Fibroblast of skin of left biceps (primary cell): ENCODE measurements around the gene IL17RA.
"Not testable (repeated sequence)": the region's sequence is repeated elsewhere in the genome, so short reads cannot be mapped to it uniquely, and the experiment has no call there.

ENCODE experiments used
- DNase-seq, 2 experiments: peaks; one replicate each; pipeline ENCODE4 v3.0.0-alpha.2; 2013; ENCODE audit warnings: low read depth in 2 of 2

The IL17RA gene

GRCh38 chr22:17120711-17121232, 36.0 kb downstream of the IL17RA start:
- no peak for DNase-seq

GRCh38 chr22:17121233-17122195, 36.7 kb downstream of the IL17RA start, which contains the start of gene TMEM121B:
Gene TMEM121B (minus strand): TSS chr22:17121360. CDS start chr22:17121127, 233 bp downstream.
- DNase-seq: peak in 1 of 2 experiments; percentile 8

GRCh38 chr22:17130199-17130598, 45.4 kb downstream of the IL17RA start:
- DNase-seq: no peak

GRCh38 chr22:17131686-17132085, 46.9 kb downstream of the IL17RA start:
- DNase-seq: no peak

- no peak for DNase-seq
Measured at GRCh38 chr22:17132112-17132511, 47.3 kb downstream of the IL17RA start.

GRCh38 chr22:17133137-17133536, 48.3 kb downstream of the IL17RA start:
- DNase-seq: no peak

- no peak for DNase-seq
Measured at GRCh38 chr22:17135153-17135760, 50.5 kb downstream of the IL17RA start.

GRCh38 chr22:17137170-17137569, 52.4 kb downstream of the IL17RA start:
- no peak for DNase-seq

- DNase-seq: no peak
Measured at GRCh38 chr22:17137861-17138425, 53.1 kb downstream of the IL17RA start.

GRCh38 chr22:17138513-17138912, 53.7 kb downstream of the IL17RA start:
- no peak for DNase-seq

GRCh38 chr22:17140022-17140421, 55.2 kb downstream of the IL17RA start:
- no peak for DNase-seq

- no peak for DNase-seq
Measured at GRCh38 chr22:17140826-17141766, 56.3 kb downstream of the IL17RA start.

- DNase-seq: no peak
Measured at GRCh38 chr22:17143101-17143500, 58.3 kb downstream of the IL17RA start.

- DNase-seq: no peak
Measured at GRCh38 chr22:17143826-17144225, 59.0 kb downstream of the IL17RA start.

- no peak for DNase-seq
Measured at GRCh38 chr22:17145021-17145680, 60.4 kb downstream of the IL17RA start.

- DNase-seq: not testable (repeated sequence)
Measured at GRCh38 chr22:17147458-17147857, 62.7 kb downstream of the IL17RA start.

GRCh38 chr22:17149076-17149815, 64.4 kb downstream of the IL17RA start:
- DNase-seq: no peak

- DNase-seq: no peak
Measured at GRCh38 chr22:17152340-17152739, 67.5 kb downstream of the IL17RA start.

GRCh38 chr22:17152971-17153370, 68.2 kb downstream of the IL17RA start:
- DNase-seq: no peak

GRCh38 chr22:17155941-17156340, 71.1 kb downstream of the IL17RA start:
- no peak for DNase-seq
